HUES48 (cell line): ENCODE data around the gene KLK15.
"Not testable (repeated sequence)": the region's sequence is repeated elsewhere in the genome, so short reads cannot be mapped to it uniquely, and the experiment has no call there.

Experiments used
- H3K27ac ChIP-seq: one replicate; pipeline ENCODE4 v1.7.0; 2013; ENCODE audit warnings: low read depth, low read length, inconsistent platforms
- H3K27me3 ChIP-seq: 2 replicates; pipeline ENCODE4 v1.6.1; 2013; ENCODE audit warnings: mild to moderate bottlenecking, low read length; ENCODE audit not compliant: control insufficient read depth, insufficient read depth
- H3K36me3 ChIP-seq: 2 replicates; pipeline ENCODE4 v1.6.1; 2013; ENCODE audit warnings: low read length; ENCODE audit not compliant: control insufficient read depth, insufficient read depth
- H3K4me1 ChIP-seq: 2 replicates; pipeline ENCODE4 v1.6.1; 2013; ENCODE audit warnings: mild to moderate bottlenecking, low read length; ENCODE audit not compliant: control insufficient read depth, insufficient read depth
- H3K4me3 ChIP-seq: 2 replicates; pipeline ENCODE4 v1.5.1; 2013; ENCODE audit warnings: mild to moderate bottlenecking, low read depth, low read length
- H3K9ac ChIP-seq: 2 replicates; pipeline ENCODE4 v1.6.1; 2013; ENCODE audit warnings: mild to moderate bottlenecking, low read depth, low read length, moderate library complexity
- H3K9me3 ChIP-seq: 2 replicates; pipeline ENCODE4 v1.6.1; 2013; ENCODE audit warnings: low read length; ENCODE audit not compliant: control insufficient read depth, insufficient read depth

KLK15 gene

GRCh38 chr19:50783848-50784152, 49.6 kb downstream of the KLK15 start:
- peaks cover 18% of the 10 kb centered on the region for H3K27me3 ChIP-seq
- not testable (repeated sequence) for H3K4me1 ChIP-seq, H3K27ac ChIP-seq, H3K4me3 ChIP-seq, H3K9me3 ChIP-seq, H3K36me3 ChIP-seq, H3K9ac ChIP-seq

DNA sequence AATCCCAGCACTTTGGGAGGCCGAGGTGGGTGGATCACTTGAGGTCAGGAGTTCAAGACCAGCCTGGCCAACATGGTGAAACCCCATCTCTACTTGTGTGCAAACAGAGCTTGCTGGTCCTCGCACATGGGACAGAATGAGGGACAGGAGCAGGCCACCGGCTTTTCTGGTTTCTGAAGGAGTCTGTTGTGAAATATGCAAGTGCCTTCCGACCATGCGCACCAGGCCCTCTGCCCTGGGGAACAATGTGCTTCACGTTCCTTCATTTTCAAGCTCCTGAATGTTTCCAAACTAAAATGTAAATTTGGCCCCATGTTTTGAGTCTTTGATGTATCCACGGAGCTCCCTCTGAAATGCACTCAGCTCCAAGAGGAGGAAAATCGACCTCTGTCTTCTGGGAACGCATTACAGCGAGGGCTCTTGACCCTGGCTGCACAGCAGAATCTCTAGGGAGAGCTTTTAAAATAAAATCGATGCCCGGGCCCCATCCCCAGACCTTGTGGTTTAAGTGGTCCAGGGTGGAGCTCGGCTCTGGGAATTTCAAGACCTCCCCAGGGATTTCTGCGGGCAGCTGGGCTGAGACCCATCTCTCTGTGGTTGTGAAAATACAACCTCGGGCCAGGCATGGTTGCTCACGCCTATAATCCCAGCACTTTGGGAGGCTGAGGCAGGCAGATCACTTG, 52.5 kb downstream of the KLK15 start:
- no peak overlapping the region for H3K27ac ChIP-seq
- no peak overlapping the region for H3K9ac ChIP-seq
- H3K36me3 ChIP-seq: no peaks in the 10 kb centered on the region
- H3K4me1 ChIP-seq: peaks cover 5% of the 10 kb centered on the region; the same call in 1 of the 2 replicates
- H3K27me3 ChIP-seq: peaks cover 46% of the 10 kb centered on the region
- no peak overlapping the region for H3K4me3 ChIP-seq
- H3K9me3 ChIP-seq: no peaks in the 10 kb centered on the region

DNA sequence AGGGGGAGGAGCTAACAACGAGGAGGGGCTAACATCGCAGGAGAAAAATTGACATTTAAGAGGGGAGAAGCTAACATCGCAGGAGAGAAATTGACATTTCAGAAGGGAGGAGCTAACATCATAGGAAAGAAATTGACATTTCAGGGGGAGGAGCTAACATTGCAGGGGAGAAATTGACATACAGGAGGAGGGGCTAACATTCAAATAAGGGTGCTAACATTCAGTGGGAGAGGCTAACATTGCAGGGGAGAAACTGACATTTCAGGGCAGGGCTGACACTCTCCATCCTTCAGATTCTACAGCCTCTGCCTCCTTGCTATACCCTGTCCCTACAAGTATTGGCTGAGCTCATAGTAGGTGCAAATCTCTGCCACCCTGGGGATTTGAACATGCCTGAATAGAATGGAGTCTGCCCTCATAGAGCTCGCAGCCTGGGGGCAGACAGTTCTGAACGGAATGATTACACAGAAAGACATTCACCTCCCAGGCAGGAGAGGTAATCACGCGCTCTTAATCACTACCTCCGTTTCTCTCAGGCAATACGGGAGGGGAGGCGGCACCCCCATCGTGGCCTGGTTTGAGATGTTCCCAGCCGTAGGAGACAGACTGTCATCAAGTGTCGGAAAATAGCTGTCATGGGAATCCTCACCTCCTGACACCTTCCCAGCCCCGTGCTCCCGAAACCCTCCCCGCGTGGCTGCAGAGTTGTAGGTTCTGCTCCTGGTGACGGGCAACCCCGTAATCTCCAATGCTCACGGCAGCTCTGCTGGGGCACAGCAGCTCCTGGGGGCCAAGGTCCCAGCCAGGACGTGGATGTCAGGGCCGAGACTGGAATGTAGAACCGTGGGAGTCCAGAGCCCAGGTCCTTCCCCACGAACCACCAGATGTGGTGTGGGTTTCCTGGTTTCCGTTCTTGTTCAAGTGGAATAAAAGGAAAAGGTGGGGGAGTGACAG, 53.6 kb downstream of the KLK15 start:
- Histone ChIP-seq H3K27me3 (peaks cover 49% of the 10 kb centered on the region), H3K9ac (no peak overlapping the region), H3K4me1 (peaks cover 5% of the 10 kb centered on the region; the same call in 1 of the 2 replicates), H3K9me3 (no peaks in the 10 kb centered on the region), H3K4me3 (no peak overlapping the region), H3K36me3 (no peaks in the 10 kb centered on the region), H3K27ac (no peak overlapping the region)

DNA sequence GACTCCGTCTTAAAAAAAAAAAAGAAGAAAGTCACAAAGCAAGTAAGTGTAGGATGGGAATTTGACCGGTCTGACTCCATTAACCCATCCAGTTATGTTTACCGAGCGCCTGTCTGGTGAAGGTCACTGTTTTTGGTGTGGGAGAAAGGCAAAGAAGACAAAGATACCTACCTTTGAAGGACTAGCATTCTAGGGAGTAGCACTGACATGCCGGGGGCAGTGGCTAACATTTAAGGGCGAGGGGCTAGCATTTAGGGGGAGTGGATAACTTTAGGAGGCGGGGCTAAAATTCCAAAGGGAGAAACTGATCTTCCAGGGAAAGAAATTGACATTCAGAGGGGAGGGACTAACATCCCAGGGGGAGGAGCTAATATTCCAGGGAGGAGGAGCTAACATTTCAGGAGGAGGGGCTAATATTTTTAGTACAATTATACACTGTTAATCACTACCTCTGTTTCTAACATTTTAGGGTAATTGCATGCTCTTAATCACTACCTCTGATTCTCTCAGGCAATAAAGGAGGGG, 54.4 kb downstream of the KLK15 start:
- H3K9me3 ChIP-seq: no peaks in the 10 kb centered on the region
- no peak overlapping the region for H3K27ac ChIP-seq
- peaks cover 49% of the 10 kb centered on the region for H3K27me3 ChIP-seq
- no peaks in the 10 kb centered on the region for H3K36me3 ChIP-seq
- no peak overlapping the region for H3K4me3 ChIP-seq
- H3K9ac ChIP-seq: no peak overlapping the region
- H3K4me1 ChIP-seq: peaks cover 5% of the 10 kb centered on the region; the same call in 1 of the 2 replicates

DNA sequence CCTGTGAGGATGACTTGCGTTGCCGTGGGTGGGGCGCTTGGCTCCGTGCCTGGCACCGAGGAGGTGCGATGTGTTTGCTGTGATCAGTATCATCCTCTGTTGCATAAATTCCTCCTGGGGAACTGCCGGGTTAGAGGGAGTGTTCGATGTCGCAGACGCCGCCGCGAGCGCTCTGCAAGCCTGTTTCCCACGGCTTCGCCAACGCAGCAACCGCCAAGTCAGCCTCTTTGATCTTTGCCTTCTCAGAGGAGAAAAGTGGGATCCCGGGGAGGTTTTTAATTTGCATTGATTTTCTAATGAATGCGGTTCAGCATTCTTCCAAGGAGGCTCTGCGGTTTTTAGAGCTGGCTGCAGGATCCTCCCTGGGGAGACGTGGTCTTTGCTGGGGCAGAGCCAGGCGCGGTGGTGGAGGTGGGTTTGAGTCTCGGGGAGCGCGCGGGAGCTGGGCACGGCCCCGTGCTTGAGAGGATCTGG, 55.5 kb downstream of the KLK15 start:
- peak overlapping the region; percentile 1; the same call in 1 of the 2 replicates for H3K4me3 ChIP-seq
- H3K27ac ChIP-seq: peak overlapping the region; percentile 48
- no peak overlapping the region for H3K9ac ChIP-seq
- peaks cover 49% of the 10 kb centered on the region for H3K27me3 ChIP-seq
- H3K9me3 ChIP-seq: no peaks in the 10 kb centered on the region
- no peaks in the 10 kb centered on the region for H3K36me3 ChIP-seq
- H3K4me1 ChIP-seq: peaks cover 5% of the 10 kb centered on the region; the same call in 1 of the 2 replicates

GRCh38 chr19:50777261-50777660, 56.1 kb downstream of the KLK15 start:
- Histone ChIP-seq H3K27ac (no peak overlapping the region), H3K9me3 (no peaks in the 10 kb centered on the region), H3K27me3 (peaks cover 49% of the 10 kb centered on the region), H3K36me3 (no peaks in the 10 kb centered on the region), H3K9ac (no peak overlapping the region), H3K4me1 (peaks cover 5% of the 10 kb centered on the region; the same call in 1 of the 2 replicates), H3K4me3 (no peak overlapping the region)

DNA sequence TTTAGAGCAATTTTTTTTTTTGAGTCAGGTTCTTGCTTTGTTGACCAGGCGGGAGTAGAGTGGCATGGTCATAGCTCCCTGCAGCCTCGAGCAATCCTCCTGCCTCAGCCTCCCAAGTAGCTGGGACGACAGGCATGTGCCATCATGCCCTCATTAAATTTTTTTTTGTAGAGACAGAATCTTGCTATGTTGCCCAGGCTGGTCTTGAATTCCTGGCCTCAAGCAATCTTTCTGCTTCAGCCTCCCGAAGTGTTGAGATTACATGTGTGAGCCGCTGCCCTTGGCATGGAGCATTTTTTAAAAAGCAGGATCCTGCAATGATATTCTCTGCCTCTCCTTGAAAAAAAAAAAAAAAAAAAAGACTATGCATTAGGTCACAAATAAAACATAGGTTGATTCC, 57.2 kb downstream of the KLK15 start:
- peaks cover 49% of the 10 kb centered on the region for H3K27me3 ChIP-seq

More for the DNA sequence above, 57.2 kb downstream of the KLK15 start:
- H3K36me3 ChIP-seq: no peaks in the 10 kb centered on the region
- no peak overlapping the region for H3K27ac ChIP-seq
- no peak overlapping the region for H3K4me3 ChIP-seq
- H3K4me1 ChIP-seq: peaks cover 5% of the 10 kb centered on the region; the same call in 1 of the 2 replicates
- no peaks in the 10 kb centered on the region for H3K9me3 ChIP-seq
- no peak overlapping the region for H3K9ac ChIP-seq
